GM06990 (cell line): ENCODE data around the gene HOXA3.

ENCODE experiments used
- DNase-seq: peaks from one replicate; pipeline ENCODE4 v3.0.0-alpha.2; 2011; ENCODE audit not compliant: insufficient read length; ENCODE audit errors: extremely low read depth
- H3K27me3 ChIP-seq: replicated peaks from 2 replicates; pipeline ENCODE4 v1.6.0; 2011; ENCODE audit warnings: low read length; ENCODE audit not compliant: control insufficient read depth, insufficient read depth
- H3K36me3 ChIP-seq: 2 replicates; pipeline ENCODE4 v1.5.1; 2011; ENCODE audit warnings: low read length; ENCODE audit not compliant: control insufficient read depth, insufficient read depth
- H3K4me3 ChIP-seq: replicated peaks from 2 replicates; pipeline ENCODE4 v1.5.1; 2011; ENCODE audit warnings: low read depth, mild to moderate bottlenecking, control low read depth, low read length
- CTCF ChIP-seq: IDR thresholded peaks from 2 replicates; pipeline ENCODE4 v1.5.1; 2011; ENCODE audit warnings: low read length, control low read depth, mild to moderate bottlenecking, inconsistent platforms; ENCODE audit not compliant: insufficient read depth, poor library complexity, severe bottlenecking

Gene HOXA3

GRCh38 chr7:27116962-27117886, 35.2 kb downstream of the HOXA3 start:
- no peak for TF ChIP-seq CTCF
- DNase-seq = no peak
- Histone ChIP-seq H3K27me3 (no peaks in the 10 kb centered on the region; the same call in 1 of the 2 replicates), H3K36me3 (no peaks in the 10 kb centered on the region), H3K4me3 (no peak overlapping the region)

- no peak overlapping the region for H3K4me3 ChIP-seq
- no peaks in the 10 kb centered on the region for H3K36me3 ChIP-seq
- no peak for DNase-seq
- no peak for TF ChIP-seq CTCF
- no peaks in the 10 kb centered on the region; the same call in 1 of the 2 replicates for H3K27me3 ChIP-seq
Observed at GRCh38 chr7:27116031-27116961, 36.1 kb downstream of the HOXA3 start.

- DNase-seq = no peak
- no peak for TF ChIP-seq CTCF
- H3K27me3 ChIP-seq = no peaks in the 10 kb centered on the region; the same call in 1 of the 2 replicates
- H3K36me3 ChIP-seq = no peaks in the 10 kb centered on the region
- H3K4me3 ChIP-seq = no peak overlapping the region
Observed at GRCh38 chr7:27115221-27116026, 37.0 kb downstream of the HOXA3 start.

- no peak overlapping the region for H3K4me3 ChIP-seq
- no peak for TF ChIP-seq CTCF
- H3K27me3 ChIP-seq = no peaks in the 10 kb centered on the region; the same call in 1 of the 2 replicates
- DNase-seq = no peak
- H3K36me3 ChIP-seq = no peaks in the 10 kb centered on the region
Observed at GRCh38 chr7:27114881-27115220, 37.5 kb downstream of the HOXA3 start.
